H9 (cell line): ENCODE measurements around the gene TRHDE. TPM values are rescaled to one million over a fixed set of nuclear protein-coding genes. Genes with fewer than 3 reads are reported as not detected.
A peak's percentile ranks its signal among the peaks of the same experiment; 100 is the strongest.

ENCODE experiments used
- DNase-seq: peaks from one replicate; pipeline ENCODE4 v3.0.0-alpha.2; 2017
- H2AFZ ChIP-seq: one replicate; pipeline ENCODE4 v1.6.1; 2013; ENCODE audit warnings: mild to moderate bottlenecking, low read length, control low read depth, moderate library complexity
- H2AK5ac ChIP-seq: 2 replicates; pipeline ENCODE4 v1.6.1; 2013; ENCODE audit warnings: low read length, control low read depth, mixed read lengths; ENCODE audit not compliant: insufficient read length
- H2BK120ac ChIP-seq: one replicate; pipeline ENCODE4 v1.6.1; 2013; ENCODE audit warnings: low read depth, mild to moderate bottlenecking, low read length, control low read depth, inconsistent platforms; ENCODE audit not compliant: poor library complexity, severe bottlenecking
- H2BK12ac ChIP-seq: 2 replicates; pipeline ENCODE4 v1.6.1; 2013; ENCODE audit warnings: low read length, control low read depth, mixed read lengths, low read depth; ENCODE audit not compliant: insufficient read length
- H2BK15ac ChIP-seq: 2 replicates; pipeline ENCODE4 v1.6.1; 2013; ENCODE audit warnings: low read depth, low read length, control low read depth
- H2BK20ac ChIP-seq: one replicate; pipeline ENCODE4 v1.6.1; 2013; ENCODE audit warnings: low read depth, mild to moderate bottlenecking, low read length, control low read depth, inconsistent platforms; ENCODE audit not compliant: poor library complexity, severe bottlenecking
- H2BK5ac ChIP-seq: 2 replicates; pipeline ENCODE4 v1.6.1; 2013; ENCODE audit warnings: low read length, control low read depth, mixed read lengths; ENCODE audit not compliant: insufficient read length
- H3K14ac ChIP-seq: 2 replicates; pipeline ENCODE4 v1.6.1; 2013; ENCODE audit warnings: low read length, control low read depth; ENCODE audit not compliant: insufficient read depth
- H3K18ac ChIP-seq: 2 replicates; pipeline ENCODE4 v1.6.1; 2013; ENCODE audit warnings: low read depth, mild to moderate bottlenecking, mixed read lengths, low read length, control low read depth; ENCODE audit not compliant: insufficient read length
- H3K23ac ChIP-seq: 2 replicates; pipeline ENCODE4 v1.6.1; 2013; ENCODE audit warnings: low read length, control low read depth, mixed read lengths, low read depth; ENCODE audit not compliant: insufficient read length
- H3K23me2 ChIP-seq: 2 replicates; pipeline ENCODE4 v1.6.1; 2013; ENCODE audit warnings: low read depth, mild to moderate bottlenecking, mixed read lengths, low read length, control low read depth; ENCODE audit not compliant: insufficient read length, poor library complexity, severe bottlenecking
- H3K27ac ChIP-seq: 2 replicates; pipeline ENCODE4 v1.5.1; 2013; ENCODE audit warnings: low read length, control low read depth, mixed read lengths, low read depth; ENCODE audit not compliant: insufficient read length
- H3K27me3 ChIP-seq: 2 replicates; pipeline ENCODE4 v1.6.1; 2013; ENCODE audit warnings: low read length, control low read depth, inconsistent platforms; ENCODE audit not compliant: insufficient read depth
- H3K4ac ChIP-seq: 2 replicates; pipeline ENCODE4 v1.6.1; 2013; ENCODE audit warnings: low read depth, mild to moderate bottlenecking, control low read depth, inconsistent platforms, low read length, moderate library complexity
- H3K4me1 ChIP-seq: 2 replicates; pipeline ENCODE4 v1.6.1; 2013; ENCODE audit warnings: low read length, control low read depth, inconsistent platforms; ENCODE audit not compliant: insufficient read depth
- H3K4me2 ChIP-seq: 2 replicates; pipeline ENCODE4 v1.6.1; 2013; ENCODE audit warnings: low read length, control low read depth, mixed read lengths; ENCODE audit not compliant: insufficient read length, insufficient read depth
- H3K56ac ChIP-seq: 2 replicates; pipeline ENCODE4 v1.6.1; 2013; ENCODE audit warnings: low read depth, mild to moderate bottlenecking, mixed read lengths, low read length, control low read depth; ENCODE audit not compliant: insufficient read length
- H3K79me1 ChIP-seq: 2 replicates; pipeline ENCODE4 v1.6.1; 2013; ENCODE audit warnings: low read depth, mild to moderate bottlenecking, moderate library complexity, low read length, control low read depth, inconsistent platforms; ENCODE audit not compliant: insufficient read depth, poor library complexity, severe bottlenecking
- H3K79me2 ChIP-seq: 2 replicates; pipeline ENCODE4 v1.6.1; 2013; ENCODE audit warnings: low read length, control low read depth, inconsistent platforms; ENCODE audit not compliant: insufficient read depth
- H3K9ac ChIP-seq: 2 replicates; pipeline ENCODE4 v1.6.1; 2013; ENCODE audit warnings: low read length, control low read depth, mixed read lengths; ENCODE audit not compliant: insufficient read length; ENCODE audit errors: extremely low read depth
- H3K9me3 ChIP-seq: one replicate; pipeline ENCODE4 v1.6.1; 2013; ENCODE audit warnings: low read depth, low read length, inconsistent platforms; ENCODE audit not compliant: control insufficient read depth
- H3T11ph ChIP-seq: one replicate; pipeline ENCODE4 v1.6.1; 2013; ENCODE audit warnings: mild to moderate bottlenecking, low read length, control low read depth, inconsistent platforms
- H4K20me1 ChIP-seq: one replicate; pipeline ENCODE4 v1.6.1; 2013; ENCODE audit not compliant: control insufficient read depth, insufficient read length, insufficient read depth
- H4K5ac ChIP-seq: 2 replicates; pipeline ENCODE4 v1.6.1; 2013; ENCODE audit warnings: low read depth, mild to moderate bottlenecking, mixed read lengths, low read length, control low read depth; ENCODE audit not compliant: insufficient read length
- H4K8ac ChIP-seq: replicated peaks from 2 replicates; pipeline ENCODE4 v1.6.1; 2013; ENCODE audit warnings: low read length, control low read depth, mixed read lengths, low read depth; ENCODE audit not compliant: insufficient read length
- H4K91ac ChIP-seq: 2 replicates; pipeline ENCODE4 v1.6.1; 2013; ENCODE audit warnings: low read depth, mild to moderate bottlenecking, moderate library complexity, mixed read lengths, low read length, control low read depth; ENCODE audit not compliant: insufficient read length
- H3K27ac Mint-ChIP-seq, 3 experiments: 2 replicates in 2 of 3; 3 replicates in 1 of 3; pipeline ENCODE4 v1.8.0; 2020 to 2021; ENCODE audit warnings: mixed read lengths in 3 of 3, mild to moderate bottlenecking in 1 of 3, moderate library complexity in 1 of 3
- H3K27me3 Mint-ChIP-seq: 2 replicates; pipeline ENCODE4 v1.8.0; 2021; ENCODE audit warnings: low read depth, mild to moderate bottlenecking, moderate library complexity, mixed read lengths
- H3K36me3 Mint-ChIP-seq, 3 experiments: 2 replicates in 2 of 3; 3 replicates in 1 of 3; pipeline ENCODE4 v1.8.0; 2020 to 2021; ENCODE audit warnings: low read depth in 3 of 3, mixed read lengths in 3 of 3; ENCODE audit not compliant: insufficient read depth in 1 of 3
- H3K4me1 Mint-ChIP-seq, 2 experiments: 2 replicates each; pipeline ENCODE4 v1.8.0; 2020; ENCODE audit warnings: mixed read lengths in 2 of 2
- H3K4me3 Mint-ChIP-seq, 2 experiments: 2 replicates in 1 of 2; 3 replicates in 1 of 2; pipeline ENCODE4 v1.8.0; 2020 to 2021; ENCODE audit warnings: mild to moderate bottlenecking in 2 of 2, mixed read lengths in 2 of 2, moderate library complexity in 1 of 2
- H3K9me3 Mint-ChIP-seq, 2 experiments: 2 replicates in 1 of 2; 3 replicates in 1 of 2; pipeline ENCODE4 v1.8.0; 2020; ENCODE audit warnings: mild to moderate bottlenecking in 2 of 2, mixed read lengths in 2 of 2, moderate library complexity in 1 of 2
- CTCF ChIP-seq: fragments of 200-600 bp; sonication (generic); conservative IDR thresholded peaks from 3 replicates; pipeline ENCODE4 v1.8.0; 2021; ENCODE audit warnings: antibody characterized with exemption, mild to moderate bottlenecking
- WGBS: extraction: QIAGEN DNeasy Blood & Tissue Kit; methylation state at CpG from one replicate; pipeline ENCODE4 v1.1.7; 2013; ENCODE audit warnings: missing lambda C conversion rate, low lambda C conversion rate, mixed read lengths; ENCODE audit not compliant: insufficient read length; ENCODE audit errors: extremely low coverage; 5-methylcytosine and 5-hydroxymethylcytosine counted together
- total RNA-seq: library from RNA; stranded (reverse); gene quantifications from 2 replicates; pipeline ENCODE4 v1.2.1, GENCODE V29; 2021

Gene TRHDE
- total RNA-seq, 1 experiment from 2014 or later = 1.0 TPM

- no peaks in the 10 kb centered on the region for H3K9me3 ChIP-seq
- H2BK20ac ChIP-seq = no peak overlapping the region
- H3K27me3 ChIP-seq = no peaks in the 10 kb centered on the region
- no peak overlapping the region for H2BK12ac ChIP-seq
- no peak overlapping the region for H2BK5ac ChIP-seq
- H4K5ac ChIP-seq = no peak overlapping the region
- H3K4me1 Mint-ChIP-seq = no peaks in the 10 kb centered on the region
- no peak overlapping the region for H2BK120ac ChIP-seq
- no peak overlapping the region for H2AFZ ChIP-seq
- no peak overlapping the region for H4K8ac ChIP-seq
- no peak overlapping the region for H3T11ph ChIP-seq
- no peak for DNase-seq
- H3K4me2 ChIP-seq = no peak overlapping the region
- H3K14ac ChIP-seq = no peak overlapping the region
- H3K36me3 Mint-ChIP-seq = no peaks in the 10 kb centered on the region
- no peak overlapping the region for H2BK15ac ChIP-seq
- no peak overlapping the region for H3K23ac ChIP-seq
- no peaks in the 10 kb centered on the region for H3K27me3 Mint-ChIP-seq
- no peaks in the 10 kb centered on the region for H3K79me2 ChIP-seq
- H3K9ac ChIP-seq = no peak overlapping the region
- H3K4me3 Mint-ChIP-seq = no peak overlapping the region
- H3K4me1 ChIP-seq = no peaks in the 10 kb centered on the region
- H3K27ac ChIP-seq = no peak overlapping the region
- H3K9me3 Mint-ChIP-seq = no peaks in the 10 kb centered on the region
- H3K4ac ChIP-seq = no peak overlapping the region
- H4K91ac ChIP-seq = no peak overlapping the region
- no peaks in the 10 kb centered on the region for H3K79me1 ChIP-seq
- WGBS = no CpG with 5 or more reads among the region's 1 CpG
- no peak overlapping the region for H3K18ac ChIP-seq
- TF ChIP-seq CTCF = no peak
- no peak overlapping the region for H3K56ac ChIP-seq
- no peaks in the 10 kb centered on the region for H3K23me2 ChIP-seq
- H4K20me1 ChIP-seq = no peaks in the 10 kb centered on the region
- no peak overlapping the region for H2AK5ac ChIP-seq
- peak overlapping the region in 1 of 3 experiments; percentile 1; a peak in 1 of 7 replicates for H3K27ac Mint-ChIP-seq
These were observed 51.7 kb downstream of the TRHDE start for GRCh38 chr12:72323881-72324280.
